ENCODE results near the gene SKIDA1.

DNA sequence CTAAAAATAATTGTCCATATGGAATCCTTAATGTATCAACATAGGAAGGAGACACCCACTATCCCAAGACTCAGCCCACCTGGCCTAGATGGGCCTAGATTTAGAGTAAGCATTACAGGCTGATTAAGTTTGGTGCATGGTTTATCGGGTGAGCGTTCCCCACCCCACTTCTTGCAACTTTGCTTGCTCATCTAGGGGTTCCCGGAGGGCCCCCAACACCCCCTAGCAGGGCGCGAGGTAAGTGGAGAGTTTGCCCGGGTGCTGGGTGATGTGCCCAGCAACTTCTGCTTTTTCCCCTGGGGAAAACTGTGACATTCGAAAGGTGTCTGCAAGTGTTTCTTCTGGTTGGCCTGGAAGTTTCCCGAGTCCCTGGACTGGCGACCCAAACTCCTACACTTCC lies 31.7 kb downstream of the SKIDA1 start:
- TF ChIP-seq, protein P1, sequence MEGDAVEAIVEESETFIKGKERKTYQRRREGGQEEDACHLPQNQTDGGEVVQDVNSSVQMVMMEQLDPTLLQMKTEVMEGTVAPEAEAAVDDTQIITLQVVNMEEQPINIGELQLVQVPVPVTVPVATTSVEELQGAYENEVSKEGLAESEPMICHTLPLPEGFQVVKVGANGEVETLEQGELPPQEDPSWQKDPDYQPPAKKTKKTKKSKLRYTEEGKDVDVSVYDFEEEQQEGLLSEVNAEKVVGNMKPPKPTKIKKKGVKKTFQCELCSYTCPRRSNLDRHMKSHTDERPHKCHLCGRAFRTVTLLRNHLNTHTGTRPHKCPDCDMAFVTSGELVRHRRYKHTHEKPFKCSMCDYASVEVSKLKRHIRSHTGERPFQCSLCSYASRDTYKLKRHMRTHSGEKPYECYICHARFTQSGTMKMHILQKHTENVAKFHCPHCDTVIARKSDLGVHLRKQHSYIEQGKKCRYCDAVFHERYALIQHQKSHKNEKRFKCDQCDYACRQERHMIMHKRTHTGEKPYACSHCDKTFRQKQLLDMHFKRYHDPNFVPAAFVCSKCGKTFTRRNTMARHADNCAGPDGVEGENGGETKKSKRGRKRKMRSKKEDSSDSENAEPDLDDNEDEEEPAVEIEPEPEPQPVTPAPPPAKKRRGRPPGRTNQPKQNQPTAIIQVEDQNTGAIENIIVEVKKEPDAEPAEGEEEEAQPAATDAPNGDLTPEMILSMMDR (IDR thresholded peaks at IDR 0.05): no peak
- no peak for TF ChIP-seq SIN3A (IDR thresholded peaks at IDR 0.05; ENCODE audit: borderline replicate concordance, insufficient read depth, low read depth, low read length)
- no peak for TF ChIP-seq POLR2AphosphoS5 (IDR thresholded peaks at IDR 0.05; ENCODE audit: low read depth, low read length)
- TF ChIP-seq, protein P2, sequence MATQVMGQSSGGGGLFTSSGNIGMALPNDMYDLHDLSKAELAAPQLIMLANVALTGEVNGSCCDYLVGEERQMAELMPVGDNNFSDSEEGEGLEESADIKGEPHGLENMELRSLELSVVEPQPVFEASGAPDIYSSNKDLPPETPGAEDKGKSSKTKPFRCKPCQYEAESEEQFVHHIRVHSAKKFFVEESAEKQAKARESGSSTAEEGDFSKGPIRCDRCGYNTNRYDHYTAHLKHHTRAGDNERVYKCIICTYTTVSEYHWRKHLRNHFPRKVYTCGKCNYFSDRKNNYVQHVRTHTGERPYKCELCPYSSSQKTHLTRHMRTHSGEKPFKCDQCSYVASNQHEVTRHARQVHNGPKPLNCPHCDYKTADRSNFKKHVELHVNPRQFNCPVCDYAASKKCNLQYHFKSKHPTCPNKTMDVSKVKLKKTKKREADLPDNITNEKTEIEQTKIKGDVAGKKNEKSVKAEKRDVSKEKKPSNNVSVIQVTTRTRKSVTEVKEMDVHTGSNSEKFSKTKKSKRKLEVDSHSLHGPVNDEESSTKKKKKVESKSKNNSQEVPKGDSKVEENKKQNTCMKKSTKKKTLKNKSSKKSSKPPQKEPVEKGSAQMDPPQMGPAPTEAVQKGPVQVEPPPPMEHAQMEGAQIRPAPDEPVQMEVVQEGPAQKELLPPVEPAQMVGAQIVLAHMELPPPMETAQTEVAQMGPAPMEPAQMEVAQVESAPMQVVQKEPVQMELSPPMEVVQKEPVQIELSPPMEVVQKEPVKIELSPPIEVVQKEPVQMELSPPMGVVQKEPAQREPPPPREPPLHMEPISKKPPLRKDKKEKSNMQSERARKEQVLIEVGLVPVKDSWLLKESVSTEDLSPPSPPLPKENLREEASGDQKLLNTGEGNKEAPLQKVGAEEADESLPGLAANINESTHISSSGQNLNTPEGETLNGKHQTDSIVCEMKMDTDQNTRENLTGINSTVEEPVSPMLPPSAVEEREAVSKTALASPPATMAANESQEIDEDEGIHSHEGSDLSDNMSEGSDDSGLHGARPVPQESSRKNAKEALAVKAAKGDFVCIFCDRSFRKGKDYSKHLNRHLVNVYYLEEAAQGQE (IDR thresholded peaks at IDR 0.05; ENCODE audit: insufficient read depth in 1 of 2, low read depth in 2 of 2, low read length in 1 of 2): no peak
- no peak for TF ChIP-seq TCF7L2 (IDR thresholded peaks at IDR 0.05; ENCODE audit: low read depth, low read length)
